Thyroid gland (tissue), 4 donors: ENCODE data around the gene MAP7D3.

Experiments used
- CTCF ChIP-seq, 6 experiments: fragments of 200-600 bp in 3 of 6; fragments of 450-650 bp in 3 of 6; sonication (generic) in 3 of 6; IDR thresholded peaks; one replicate each; pipeline ENCODE4 v1.5.1; 2016 to 2019; ENCODE audit warnings: antibody characterized with exemption in 6 of 6, mild to moderate bottlenecking in 2 of 6, inconsistent platforms in 1 of 6, moderate library complexity in 1 of 6
- POLR2A ChIP-seq, 2 donors: fragments of 450-650 bp; IDR thresholded peaks; one replicate each; pipeline ENCODE4 v1.6.1; 2017; ENCODE audit warnings: antibody characterized with exemption in 2 of 2, mild to moderate bottlenecking in 2 of 2, moderate library complexity in 1 of 2

- TF ChIP-seq CTCF (IDR thresholded peaks at IDR 0.05), result no peak
- no peak for TF ChIP-seq POLR2A (IDR thresholded peaks at IDR 0.05)
Observed at GRCh38 chrX:136179133-136179532, 72.1 kb downstream of the MAP7D3 start.
